HepG2 (cell line): Measurements from ENCODE around the gene SHF. TPM values are rescaled to one million over a fixed set of nuclear protein-coding genes. Genes with fewer than 3 reads are reported as not detected.

ENCODE experiments used
- ATAC-seq: fragments of 200-7000 bp; cut with Tn5 transposase; 3 replicates; pipeline ENCODE4 v1.9.1; 2020; ENCODE audit warnings: mild to moderate bottlenecking, moderate library complexity
- BruUV-seq: library from RNA; stranded (reverse); fragments of 400-500 nt; replicated peaks from 2 replicates; lab custom pipeline; 2021; lab: Mats Ljungman, UMichigan
- CTCF ChIA-PET: fragments of 300-600 bp; formaldehyde crosslinking; extraction: SDS; loops from one replicate; lab custom pipeline; 2021; ENCODE audit warnings: low total read pairs, inconsistent platforms, low intra/inter-chr PET ratio; lab: Yijun Ruan, JAX
- POLR2A ChIA-PET: fragments of 350-600 bp; sonication (Branson Sonifier 250); formaldehyde crosslinking; loops from one replicate; lab custom pipeline; 2020; ENCODE audit warnings: antibody characterized with exemption, inconsistent platforms; lab: Yijun Ruan, JAX
- DNase-seq: peaks from one replicate; pipeline ENCODE4 v3.0.0-alpha.2; 2015; ENCODE audit warnings: low spot score
- FAIRE-seq: peaks from 3 replicates; lab custom pipeline; 2011; peaks lifted over from hg19 to GRCh38; lab: Jason Lieb, UNC
- H2AFZ ChIP-seq: one replicate; pipeline ENCODE4 v1.6.1; 2011; ENCODE audit warnings: low read length, inconsistent platforms
- H3K27ac ChIP-seq: fragments of 300-600 bp; 3 replicates; pipeline ENCODE4 v1.8.0; 2011; ENCODE audit warnings: mixed run types, mild to moderate bottlenecking, mixed read lengths, low read length, inconsistent platforms; ENCODE audit not compliant: insufficient read depth; ENCODE audit errors: extremely low read length
- H3K27me3 ChIP-seq, 2 experiments: fragments of 200-600 bp in 1 of 2; 2 replicates in 1 of 2; 3 replicates in 1 of 2; pipeline versions ENCODE4 v1.6.0 to v1.8.0; 2011; ENCODE audit warnings: low read length in 2 of 2, mild to moderate bottlenecking in 2 of 2, moderate library complexity in 2 of 2, inconsistent platforms in 1 of 2; ENCODE audit not compliant: insufficient read depth in 2 of 2, control insufficient read depth in 1 of 2
- H3K36me3 ChIP-seq, 2 experiments: fragments of 200-600 bp in 1 of 2; replicated peaks in 1 of 2; 2 replicates in 1 of 2; 3 replicates in 1 of 2; pipeline versions ENCODE4 v1.5.1 to v1.8.0; 2011; ENCODE audit warnings: low read length in 2 of 2, inconsistent platforms in 1 of 2; ENCODE audit not compliant: insufficient read depth in 2 of 2, control insufficient read depth in 1 of 2
- H3K4me1 ChIP-seq: 2 replicates; pipeline ENCODE4 v1.5.1; 2012; ENCODE audit warnings: low read length, inconsistent platforms; ENCODE audit not compliant: insufficient read depth
- H3K4me2 ChIP-seq: 2 replicates; pipeline ENCODE4 v1.6.0; 2011; ENCODE audit warnings: low read depth, low read length, inconsistent platforms
- H3K4me3 ChIP-seq, 3 experiments: fragments of 200-600 bp in 1 of 3; sonication (generic), shearing (Covaris generic) in 1 of 3; replicated peaks in 1 of 3; 2 replicates each; pipeline ENCODE4 v1.5.1; 2011 to 2016; ENCODE audit warnings: low read length in 3 of 3, inconsistent platforms in 2 of 3, low read depth in 2 of 3, mild to moderate bottlenecking in 2 of 3, control low read depth in 1 of 3, mixed read lengths in 1 of 3; ENCODE audit not compliant: insufficient read depth in 1 of 3
- H3K79me2 ChIP-seq: one replicate; pipeline ENCODE4 v1.6.1; 2011; ENCODE audit warnings: low read length, inconsistent platforms; ENCODE audit not compliant: insufficient read depth
- H3K9ac ChIP-seq: 2 replicates; pipeline ENCODE4 v1.6.0; 2011; ENCODE audit warnings: mild to moderate bottlenecking, low read depth, low read length, inconsistent platforms; ENCODE audit not compliant: insufficient read depth
- H3K9me3 ChIP-seq: 2 replicates; pipeline ENCODE4 v1.5.1; 2012; ENCODE audit warnings: mild to moderate bottlenecking, low read length
- H4K20me1 ChIP-seq: 2 replicates; pipeline ENCODE4 v1.6.0; 2011; ENCODE audit warnings: inconsistent platforms, mild to moderate bottlenecking, low read length, moderate library complexity; ENCODE audit not compliant: insufficient read depth
- ATF7 ChIP-seq, 2 experiments: fragments of 450-650 bp in 1 of 2; sonication (generic) in 1 of 2; formaldehyde crosslinking in 1 of 2; IDR thresholded peaks; 2 replicates each; pipeline versions ENCODE4 v1.4.0 to v1.6.1; 2016 to 2020; ENCODE audit warnings: antibody characterized with exemption in 1 of 2, mild to moderate bottlenecking in 1 of 2, missing genetic modification reagents in 1 of 2
- CREB1 ChIP-seq, 2 experiments: fragments of 450-650 bp in 1 of 2; IDR thresholded peaks; 2 replicates each; pipeline ENCODE4 v1.6.1; 2016 to 2017; ENCODE audit warnings: control low read depth in 1 of 2, mild to moderate bottlenecking in 1 of 2, missing compliant biosample characterization in 1 of 2, missing genetic modification characterization in 1 of 2
- DR1 ChIP-seq: sonication (generic); formaldehyde crosslinking; IDR thresholded peaks from 2 replicates; pipeline ENCODE4 v1.8.0; 2021; ENCODE audit warnings: mild to moderate bottlenecking, missing genetic modification reagents, inconsistent platforms
- ELF3 ChIP-seq: IDR thresholded peaks from 2 replicates; pipeline ENCODE4 v1.6.1; 2016; ENCODE audit warnings: missing genetic modification reagents, missing compliant biosample characterization
- FOXP1 ChIP-seq, 2 experiments: fragments of 450-650 bp in 1 of 2; IDR thresholded peaks; 2 replicates each; pipeline ENCODE4 v1.6.1; 2017 to 2018; ENCODE audit warnings: antibody characterized with exemption in 1 of 2
- GATAD2A ChIP-seq: IDR thresholded peaks from 2 replicates; pipeline ENCODE4 v1.6.1; 2016
- JUND ChIP-seq: sonication (generic); formaldehyde crosslinking; IDR thresholded peaks from 2 replicates; pipeline ENCODE4 v1.8.0; 2022; ENCODE audit warnings: mild to moderate bottlenecking, missing genetic modification reagents
- MATR3 ChIP-seq: sonication (generic); formaldehyde crosslinking; IDR thresholded peaks from 2 replicates; pipeline ENCODE4 v1.4.0; 2020; ENCODE audit warnings: missing genetic modification reagents
- MEF2D ChIP-seq: sonication (generic); formaldehyde crosslinking; IDR thresholded peaks from 2 replicates; pipeline ENCODE4 v1.5.1; 2020; ENCODE audit warnings: mild to moderate bottlenecking, missing genetic modification reagents
- MIER3 ChIP-seq: IDR thresholded peaks from 2 replicates; pipeline ENCODE4 v1.6.1; 2016; ENCODE audit warnings: missing compliant biosample characterization, borderline replicate concordance
- ZNF180 ChIP-seq: sonication (generic); formaldehyde crosslinking; IDR thresholded peaks from 2 replicates; pipeline ENCODE4 v1.4.0; 2020; ENCODE audit warnings: low read depth, missing genetic modification reagents, borderline replicate concordance
- WGBS: methylation state at CpG from one replicate; pipeline ENCODE4 v1.1.6; 2017; ENCODE audit warnings: low lambda C conversion rate; 5-methylcytosine and 5-hydroxymethylcytosine counted together
- in situ Hi-C: cut with HindIII; loops from 2 replicates; pipeline ENCODE4 v1.10.0; 2017; ENCODE audit warnings: low pct_unique_long_range_greater_than_20kb; ENCODE audit not compliant: extremely low pct_ligation_motif_present
- intact Hi-C: fragments of 100-400 bp; cut with micrococcal nuclease; formaldehyde crosslinking; loops from one replicate; pipeline ENCODE4 v1.10.0; 2022; ENCODE audit not compliant: unreplicated experiment
- polyA plus RNA-seq, 8 experiments: library from polyadenylated mRNA; depleted of rRNA in 3 of 8; stranded (reverse) in 7 of 8; unstranded in 1 of 8; fragments of >200 nt; fragmentation: Illumina TruSeq in 4 of 8; extraction: Trizol in 4 of 8; gene quantifications; 2 replicates each; pipeline versions ENCODE4 v1.2.1 to v1.2.3, GENCODE V29; 2011 to 2016; ENCODE audit warnings: low read depth in 4 of 8, missing spikeins in 1 of 8, mixed read lengths in 1 of 8; ENCODE audit not compliant: insufficient read depth in 1 of 8
- total RNA-seq, 5 experiments: library from RNA; depleted of rRNA; stranded (reverse); fragments of >200 nt; fragmentation: Illumina TruSeq; extraction: Trizol; gene quantifications; 2 replicates each; pipeline ENCODE4 v1.2.3, GENCODE V29; 2016; ENCODE audit warnings: low read depth in 1 of 5
- TF ChIP-seq, protein P1 (sequence below): IDR thresholded peaks from 2 replicates; pipeline ENCODE4 v1.6.1; 2016; ENCODE audit warnings: control low read depth
- TF ChIP-seq, protein P2 (sequence below): IDR thresholded peaks from 2 replicates; pipeline ENCODE4 v1.6.1; 2018; ENCODE audit warnings: missing genetic modification reagents, mild to moderate bottlenecking, missing compliant biosample characterization
- TF ChIP-seq, protein P3 (sequence below): IDR thresholded peaks from 2 replicates; pipeline ENCODE4 v1.6.1; 2018; ENCODE audit warnings: missing genetic modification reagents
- TF ChIP-seq, protein P4 (sequence below): sonication (generic); formaldehyde crosslinking; IDR thresholded peaks from 2 replicates; pipeline ENCODE4 v1.4.0; 2020; ENCODE audit warnings: mild to moderate bottlenecking, missing genetic modification reagents

Gene SHF
- total and polyA plus RNA-seq, 2 of the 13 experiments (the other 11 are each of a cell fraction or from before 2014, with no cell fraction given), result 20.9 to 25.5 TPM

DNA sequence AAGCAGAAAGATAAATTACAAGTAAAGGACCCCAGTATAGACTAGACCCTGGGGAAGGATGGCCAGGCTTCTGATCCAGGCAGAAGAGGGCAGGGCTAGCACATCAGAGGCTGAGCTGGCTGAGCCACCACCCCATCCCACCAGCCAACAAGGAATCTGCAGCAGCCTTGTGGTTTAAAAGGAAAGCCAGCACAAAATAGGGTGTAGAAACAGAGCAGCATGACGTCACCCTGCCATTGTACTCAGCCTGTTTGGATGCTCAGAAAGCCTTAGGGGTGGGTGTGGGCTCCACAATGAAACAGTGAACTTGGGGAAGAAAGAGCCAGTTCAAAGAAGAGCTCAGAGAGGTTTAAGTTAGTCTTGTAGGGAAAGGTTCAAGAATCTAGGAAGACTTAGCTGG is 29.8 kb downstream of the SHF start:
- Histone ChIP-seq H3K9ac (no peak overlapping the region), H3K27me3 (no peaks in the 10 kb centered on the region; a peak in 1 of 5 replicates)
- in situ Hi-C loops, result no loop called here
- TF ChIP-seq ATF7 (IDR thresholded peaks at IDR 0.05), result peak; percentile 93
- no peak for TF ChIP-seq ATF7 (CRISPR knock-in tag; IDR thresholded peaks at IDR 0.05)
- TF ChIP-seq ELF3 (CRISPR knock-in tag), result no peak
- peak; percentile 86 for TF ChIP-seq CREB1 (IDR thresholded peaks at IDR 0.05)
- no peak for TF ChIP-seq CREB1 (CRISPR knock-in tag; IDR thresholded peaks at IDR 0.05)
- TF ChIP-seq, all 625 proteins: peak for 2
- Histone ChIP-seq H3K4me2 (no peak overlapping the region), H3K9me3 (no peaks in the 10 kb centered on the region), H3K4me1 (peaks cover 6% of the 10 kb centered on the region), H3K4me3 (no peak overlapping the region), H3K27ac (no peak overlapping the region), H3K79me2 (no peaks in the 10 kb centered on the region), H3K36me3 (no peaks in the 10 kb centered on the region), H2AFZ (no peak overlapping the region), H4K20me1 (no peaks in the 10 kb centered on the region)
- ATAC-seq, result no peak
- 31% methylated on average over 1 of the region's 1 CpG for WGBS
- ChIA-PET POLR2A (no interaction called here), CTCF (no interaction called here)
- intact Hi-C loops, result no loop called here
- DNase-seq, result no peak
- no TSS peak for BruUV-seq
- no peak for FAIRE-seq

DNA sequence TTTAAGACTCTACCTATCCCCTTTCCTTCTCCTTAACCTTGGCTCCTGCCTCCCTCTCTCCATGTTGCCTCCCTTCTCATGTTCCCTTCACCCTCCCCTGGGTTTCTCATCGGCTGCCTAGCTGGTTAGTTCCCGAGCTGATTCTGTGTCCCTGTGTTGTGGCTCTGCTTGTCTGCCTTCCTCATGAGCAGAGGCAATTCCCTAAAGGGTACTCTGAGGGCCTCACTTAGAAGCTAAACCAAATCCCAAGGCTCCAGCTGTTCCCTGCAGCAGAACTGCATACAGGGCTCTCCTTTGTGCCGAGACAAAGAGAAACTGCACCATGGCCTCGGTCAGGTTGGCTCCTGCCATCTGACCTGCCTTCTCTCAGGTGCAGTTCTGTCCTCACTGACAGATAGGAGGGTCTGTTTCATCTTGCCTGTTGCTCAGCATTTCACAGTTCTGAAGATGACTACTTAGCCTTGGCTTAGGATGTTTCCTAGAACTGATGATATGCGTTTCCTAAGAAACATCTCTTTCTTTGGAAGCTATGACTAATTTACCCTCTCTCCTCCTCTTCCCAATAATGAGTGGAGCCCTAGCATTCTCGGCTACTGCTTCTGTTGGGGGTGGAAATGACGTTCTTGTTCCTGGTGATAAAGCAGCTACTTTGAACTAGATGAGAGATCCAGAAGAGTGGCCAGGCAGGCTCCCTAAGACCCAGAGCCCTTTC is 30.9 kb downstream of the SHF start:
- no peak overlapping the region for H3K27ac ChIP-seq
- TF ChIP-seq DR1 (no peak), MATR3 (no peak), FOXP1 (IDR thresholded peaks at IDR 0.05) (no peak), FOXP1 (CRISPR knock-in tag; IDR thresholded peaks at IDR 0.05) (no peak), JUND (CRISPR knock-in tag) (no peak), GATAD2A (no peak), ZNF180 (CRISPR knock-in tag) (no peak), MEF2D (CRISPR knock-in tag) (no peak), MIER3 (CRISPR knock-in tag) (no peak)
- TF ChIP-seq, protein P1, sequence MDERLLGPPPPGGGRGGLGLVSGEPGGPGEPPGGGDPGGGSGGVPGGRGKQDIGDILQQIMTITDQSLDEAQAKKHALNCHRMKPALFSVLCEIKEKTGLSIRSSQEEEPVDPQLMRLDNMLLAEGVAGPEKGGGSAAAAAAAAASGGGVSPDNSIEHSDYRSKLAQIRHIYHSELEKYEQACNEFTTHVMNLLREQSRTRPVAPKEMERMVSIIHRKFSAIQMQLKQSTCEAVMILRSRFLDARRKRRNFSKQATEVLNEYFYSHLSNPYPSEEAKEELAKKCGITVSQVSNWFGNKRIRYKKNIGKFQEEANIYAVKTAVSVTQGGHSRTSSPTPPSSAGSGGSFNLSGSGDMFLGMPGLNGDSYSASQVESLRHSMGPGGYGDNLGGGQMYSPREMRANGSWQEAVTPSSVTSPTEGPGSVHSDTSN (CRISPR knock-in tag), result no peak
- TF ChIP-seq, protein P2, sequence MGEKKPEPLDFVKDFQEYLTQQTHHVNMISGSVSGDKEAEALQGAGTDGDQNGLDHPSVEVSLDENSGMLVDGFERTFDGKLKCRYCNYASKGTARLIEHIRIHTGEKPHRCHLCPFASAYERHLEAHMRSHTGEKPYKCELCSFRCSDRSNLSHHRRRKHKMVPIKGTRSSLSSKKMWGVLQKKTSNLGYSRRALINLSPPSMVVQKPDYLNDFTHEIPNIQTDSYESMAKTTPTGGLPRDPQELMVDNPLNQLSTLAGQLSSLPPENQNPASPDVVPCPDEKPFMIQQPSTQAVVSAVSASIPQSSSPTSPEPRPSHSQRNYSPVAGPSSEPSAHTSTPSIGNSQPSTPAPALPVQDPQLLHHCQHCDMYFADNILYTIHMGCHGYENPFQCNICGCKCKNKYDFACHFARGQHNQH, result no peak
- TF ChIP-seq, protein P3, sequence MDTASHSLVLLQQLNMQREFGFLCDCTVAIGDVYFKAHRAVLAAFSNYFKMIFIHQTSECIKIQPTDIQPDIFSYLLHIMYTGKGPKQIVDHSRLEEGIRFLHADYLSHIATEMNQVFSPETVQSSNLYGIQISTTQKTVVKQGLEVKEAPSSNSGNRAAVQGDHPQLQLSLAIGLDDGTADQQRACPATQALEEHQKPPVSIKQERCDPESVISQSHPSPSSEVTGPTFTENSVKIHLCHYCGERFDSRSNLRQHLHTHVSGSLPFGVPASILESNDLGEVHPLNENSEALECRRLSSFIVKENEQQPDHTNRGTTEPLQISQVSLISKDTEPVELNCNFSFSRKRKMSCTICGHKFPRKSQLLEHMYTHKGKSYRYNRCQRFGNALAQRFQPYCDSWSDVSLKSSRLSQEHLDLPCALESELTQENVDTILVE (CRISPR knock-in tag), result no peak
- TF ChIP-seq, protein P4, sequence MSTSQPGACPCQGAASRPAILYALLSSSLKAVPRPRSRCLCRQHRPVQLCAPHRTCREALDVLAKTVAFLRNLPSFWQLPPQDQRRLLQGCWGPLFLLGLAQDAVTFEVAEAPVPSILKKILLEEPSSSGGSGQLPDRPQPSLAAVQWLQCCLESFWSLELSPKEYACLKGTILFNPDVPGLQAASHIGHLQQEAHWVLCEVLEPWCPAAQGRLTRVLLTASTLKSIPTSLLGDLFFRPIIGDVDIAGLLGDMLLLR (CRISPR knock-in tag), result no peak

More for the DNA sequence above, 30.9 kb downstream of the SHF start:
- intact Hi-C loops (no loop called here), in situ Hi-C loops (no loop called here)
- DNase-seq (no peak), FAIRE-seq (no peak), ATAC-seq (no peak)
- Histone ChIP-seq H3K4me2 (no peak overlapping the region), H4K20me1 (no peaks in the 10 kb centered on the region), H3K9ac (no peak overlapping the region), H3K4me3 (no peak overlapping the region), H2AFZ (no peak overlapping the region), H3K4me1 (no peaks in the 10 kb centered on the region), H3K79me2 (no peaks in the 10 kb centered on the region), H3K27me3 (no peaks in the 10 kb centered on the region; a peak in 1 of 5 replicates), H3K9me3 (no peaks in the 10 kb centered on the region), H3K36me3 (no peaks in the 10 kb centered on the region)
- ChIA-PET POLR2A (no interaction called here), CTCF (no interaction called here)
- WGBS, result 69% methylated on average over 7 of the region's 7 CpGs
- no TSS peak for BruUV-seq
